Keratinocyte (primary cell): Measurements from ENCODE around the gene GAPVD1. TPM values are rescaled to one million over a fixed set of nuclear protein-coding genes. Genes with fewer than 3 reads are reported as not detected.

Experiments
- DNase-seq: peaks from one replicate; pipeline ENCODE4 v3.0.0-alpha.2; 2011; ENCODE audit warnings: low read depth, missing footprints, low spot score
- FAIRE-seq: peaks from 2 replicates; lab custom pipeline; 2011; peaks lifted over from hg19 to GRCh38; lab: Jason Lieb, UNC
- H2AFZ ChIP-seq: 2 replicates; pipeline ENCODE4 v1.6.0; 2012; ENCODE audit warnings: low read length, control low read depth, inconsistent platforms; ENCODE audit not compliant: control insufficient read depth
- H3K27ac ChIP-seq: 2 replicates; pipeline ENCODE4 v1.5.1; 2011; ENCODE audit warnings: low read length; ENCODE audit not compliant: control insufficient read depth, insufficient read depth
- H3K27me3 ChIP-seq: 3 replicates; pipeline ENCODE4 v1.6.0; 2011; ENCODE audit warnings: low read length; ENCODE audit not compliant: control insufficient read depth, insufficient read depth; ENCODE audit errors: extremely low read depth
- H3K36me3 ChIP-seq, 2 experiments: 2 replicates in 1 of 2; 3 replicates in 1 of 2; pipeline ENCODE4 v1.5.1; 2011; ENCODE audit warnings: low read length in 2 of 2, mild to moderate bottlenecking in 1 of 2; ENCODE audit not compliant: control insufficient read depth in 2 of 2, insufficient read depth in 2 of 2; ENCODE audit errors: extremely low read depth in 1 of 2
- H3K4me1 ChIP-seq: 3 replicates; pipeline ENCODE4 v1.5.1; 2011; ENCODE audit warnings: low read length; ENCODE audit not compliant: control insufficient read depth, insufficient read depth; ENCODE audit errors: extremely low read depth
- H3K4me2 ChIP-seq: 3 replicates; pipeline ENCODE4 v1.6.0; 2011; ENCODE audit warnings: low read depth, low read length; ENCODE audit not compliant: control insufficient read depth, insufficient read depth; ENCODE audit errors: extremely low read depth
- H3K4me3 ChIP-seq, 3 experiments: fragments of 200-600 bp in 1 of 3; sonication (generic) in 1 of 3; 2 replicates in 2 of 3; 3 replicates in 1 of 3; pipeline ENCODE4 v1.5.1; 2011 to 2016; ENCODE audit warnings: low read length in 3 of 3, mild to moderate bottlenecking in 3 of 3, control low read depth in 2 of 3, inconsistent platforms in 1 of 3, low read depth in 1 of 3, mixed read lengths in 1 of 3, mixed run types in 1 of 3, moderate library complexity in 1 of 3; ENCODE audit not compliant: control insufficient read depth in 2 of 3, insufficient read depth in 2 of 3; ENCODE audit errors: extremely low read depth in 1 of 3
- H3K79me2 ChIP-seq: 2 replicates; pipeline ENCODE4 v1.6.0; 2012; ENCODE audit warnings: low read length; ENCODE audit not compliant: control insufficient read depth, insufficient read depth
- H3K9ac ChIP-seq: 3 replicates; pipeline ENCODE4 v1.6.0; 2011; ENCODE audit warnings: low read length; ENCODE audit not compliant: control insufficient read depth, insufficient read depth; ENCODE audit errors: extremely low read depth
- H3K9me1 ChIP-seq: 3 replicates; pipeline ENCODE4 v1.6.0; 2011; ENCODE audit warnings: low read length; ENCODE audit not compliant: control insufficient read depth, insufficient read depth; ENCODE audit errors: extremely low read depth
- H3K9me3 ChIP-seq: 2 replicates; pipeline ENCODE4 v1.5.1; 2012; ENCODE audit warnings: low read depth, low read length; ENCODE audit not compliant: control insufficient read depth
- H4K20me1 ChIP-seq: 3 replicates; pipeline ENCODE4 v1.6.0; 2011; ENCODE audit warnings: low read length; ENCODE audit not compliant: control insufficient read depth, insufficient read depth; ENCODE audit errors: extremely low read depth
- EZH2 ChIP-seq: IDR thresholded peaks from one replicate; pipeline ENCODE4 v1.6.1; 2012; ENCODE audit warnings: inconsistent platforms, mild to moderate bottlenecking, low read length, moderate library complexity
- dilution Hi-C: fragments of 300-500 bp; cut with MboI; formaldehyde crosslinking; loops from one replicate; pipeline ENCODE4 v1.7.0; 2020; ENCODE audit warnings: low sequenced_read_pairs; ENCODE audit not compliant: extremely low pct_ligation_motif_present
- polyA plus RNA-seq, 5 experiments: library from polyadenylated mRNA; depleted of rRNA in 3 of 5; stranded (reverse) in 3 of 5; stranded (forward) in 1 of 5; unstranded in 1 of 5; fragments of >200 nt; gene quantifications; 1 replicate in 1 of 5; 2 replicates in 3 of 5; 3 replicates in 1 of 5; pipeline versions ENCODE4 v1.2.1 to v1.2.3, GENCODE V29; 2011 to 2012; ENCODE audit warnings: missing spikeins in 2 of 5, low read depth in 1 of 5, low replicate concordance in 1 of 5
- TF ChIP-seq, protein P1 (sequence below), 3 experiments: IDR thresholded peaks in 1 of 3; conservative IDR thresholded peaks in 1 of 3; optimal IDR thresholded peaks in 1 of 3; 2 replicates in 2 of 3; 3 replicates in 1 of 3; pipeline versions ENCODE3 to v1.5.1; 2011; ENCODE audit warnings: low read length in 3 of 3, mild to moderate bottlenecking in 3 of 3, moderate library complexity in 2 of 3, control low read depth in 1 of 3, inconsistent platforms in 1 of 3; ENCODE audit not compliant: insufficient read depth in 2 of 3; ENCODE audit errors: extremely low read depth in 1 of 3

The GAPVD1 gene
- polyA plus RNA-seq, 1 donor (not counting 4 experiments of a cell fraction or from before 2014, with no cell fraction given) = 23.2 TPM

DNA sequence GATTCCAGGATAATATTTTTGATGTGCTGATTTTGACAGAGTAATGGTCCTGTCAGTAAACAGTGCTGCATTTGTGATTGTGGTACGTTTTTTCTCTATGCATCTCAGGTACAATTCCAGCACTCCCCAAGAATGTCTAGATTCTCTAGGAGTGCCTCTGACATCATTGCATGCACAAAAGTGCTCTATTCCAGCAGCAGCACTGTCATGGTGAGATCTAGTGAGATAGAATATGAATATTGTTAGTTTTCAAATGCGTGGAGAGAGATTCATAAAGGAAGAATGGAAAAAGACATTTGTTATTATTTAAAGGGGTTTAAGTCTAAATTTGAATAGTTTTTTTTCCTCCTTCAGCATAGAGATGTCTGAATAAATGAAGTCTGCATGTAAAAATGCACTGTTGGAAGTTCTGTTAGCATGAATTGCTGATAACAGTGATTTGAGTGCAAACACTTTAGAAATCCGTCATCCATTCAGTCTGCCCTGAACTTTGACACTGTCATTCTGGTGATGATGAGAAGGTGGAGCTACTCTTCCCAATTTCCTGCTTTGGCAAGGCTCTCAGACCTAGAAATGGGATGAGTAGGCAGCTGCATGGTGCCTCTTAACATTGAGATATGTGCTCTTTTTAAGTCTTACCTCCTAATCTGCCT lies 84.6 kb downstream of the GAPVD1 start:
- Histone ChIP-seq H3K27me3 (no peaks in the 10 kb centered on the region), H4K20me1 (no peaks in the 10 kb centered on the region), H3K4me1 (no peaks in the 10 kb centered on the region), H3K4me3 (no peak overlapping the region), H3K9ac (no peak overlapping the region), H3K27ac (no peak overlapping the region), H2AFZ (no peak overlapping the region), H3K4me2 (no peak overlapping the region), H3K79me2 (no peaks in the 10 kb centered on the region), H3K9me1 (no peaks in the 10 kb centered on the region), H3K36me3 (peaks cover 15 to 19% of the 10 kb centered on the region in 2 experiments), H3K9me3 (no peaks in the 10 kb centered on the region)
- TF ChIP-seq, protein P1, sequence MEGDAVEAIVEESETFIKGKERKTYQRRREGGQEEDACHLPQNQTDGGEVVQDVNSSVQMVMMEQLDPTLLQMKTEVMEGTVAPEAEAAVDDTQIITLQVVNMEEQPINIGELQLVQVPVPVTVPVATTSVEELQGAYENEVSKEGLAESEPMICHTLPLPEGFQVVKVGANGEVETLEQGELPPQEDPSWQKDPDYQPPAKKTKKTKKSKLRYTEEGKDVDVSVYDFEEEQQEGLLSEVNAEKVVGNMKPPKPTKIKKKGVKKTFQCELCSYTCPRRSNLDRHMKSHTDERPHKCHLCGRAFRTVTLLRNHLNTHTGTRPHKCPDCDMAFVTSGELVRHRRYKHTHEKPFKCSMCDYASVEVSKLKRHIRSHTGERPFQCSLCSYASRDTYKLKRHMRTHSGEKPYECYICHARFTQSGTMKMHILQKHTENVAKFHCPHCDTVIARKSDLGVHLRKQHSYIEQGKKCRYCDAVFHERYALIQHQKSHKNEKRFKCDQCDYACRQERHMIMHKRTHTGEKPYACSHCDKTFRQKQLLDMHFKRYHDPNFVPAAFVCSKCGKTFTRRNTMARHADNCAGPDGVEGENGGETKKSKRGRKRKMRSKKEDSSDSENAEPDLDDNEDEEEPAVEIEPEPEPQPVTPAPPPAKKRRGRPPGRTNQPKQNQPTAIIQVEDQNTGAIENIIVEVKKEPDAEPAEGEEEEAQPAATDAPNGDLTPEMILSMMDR (optimal IDR thresholded peaks at IDR 0.05 in 1 of 3, IDR thresholded peaks at IDR 0.05 in 1 of 3, conservative IDR thresholded peaks at IDR 0.05 in 1 of 3; ENCODE audit: extremely low read depth in 1 of 3, insufficient read depth in 2 of 3, low read length in 3 of 3) = no peak
- TF ChIP-seq EZH2 = no peak
- DNase-seq (no peak), FAIRE-seq (no peak)
- dilution Hi-C loops = no loop called here

DNA sequence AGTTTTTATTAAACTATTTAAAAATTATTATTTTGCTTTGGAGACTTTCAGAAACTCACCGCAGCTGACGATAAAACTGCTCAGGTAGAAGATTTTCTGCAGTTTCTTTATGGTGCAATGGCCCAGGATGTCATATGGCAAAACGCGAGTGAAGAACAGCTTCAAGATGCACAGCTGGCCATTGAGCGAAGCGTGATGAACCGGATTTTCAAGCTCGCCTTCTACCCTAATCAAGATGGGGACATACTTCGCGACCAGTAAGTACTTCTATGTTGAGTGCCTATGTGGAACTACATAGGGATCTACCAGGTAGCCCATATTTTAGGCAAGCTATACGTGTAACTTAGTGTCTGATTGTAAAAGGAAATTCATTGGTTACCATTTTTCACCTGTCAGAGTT lies 94.0 kb downstream of the GAPVD1 start:
- H3K27ac ChIP-seq = no peak overlapping the region
- no peak overlapping the region for H3K4me3 ChIP-seq
- H3K4me2 ChIP-seq = no peak overlapping the region
- H3K36me3 ChIP-seq = peaks cover 30 to 32% of the 10 kb centered on the region in 2 experiments
- no peak overlapping the region for H3K9ac ChIP-seq
- FAIRE-seq = no peak
- no peak for DNase-seq
- no peaks in the 10 kb centered on the region for H3K9me3 ChIP-seq
- no peaks in the 10 kb centered on the region for H3K79me2 ChIP-seq
- TF ChIP-seq, protein P1 (optimal IDR thresholded peaks at IDR 0.05 in 1 of 3, IDR thresholded peaks at IDR 0.05 in 1 of 3, conservative IDR thresholded peaks at IDR 0.05 in 1 of 3; ENCODE audit: extremely low read depth in 1 of 3, insufficient read depth in 2 of 3, low read length in 3 of 3) = no peak
- TF ChIP-seq EZH2 = no peak
- dilution Hi-C loops = no loop called here
- no peaks in the 10 kb centered on the region for H4K20me1 ChIP-seq
- H2AFZ ChIP-seq = no peak overlapping the region
- no peaks in the 10 kb centered on the region for H3K27me3 ChIP-seq
- H3K9me1 ChIP-seq = no peaks in the 10 kb centered on the region
- no peaks in the 10 kb centered on the region for H3K4me1 ChIP-seq
